Mucosa of gallbladder (tissue), 1 donor: ENCODE data around the gene THADA. TPM values are rescaled to one million over a fixed set of nuclear protein-coding genes. Genes with fewer than 3 reads are reported as not detected.

Experiments
- DNase-seq: peaks from one replicate; pipeline ENCODE4 v3.0.0-alpha.2; 2020; ENCODE audit warnings: low spot score
- total RNA-seq: library from RNA; stranded (reverse); gene quantifications from one replicate; pipeline ENCODE4 v1.2.1, GENCODE V29; 2021
- donor health status: DM: no; HTN: no; CAD: no.

Gene THADA
- total RNA-seq, 1 donor from 2014 or later, result 35.9 TPM

GRCh38 chr2:43495727-43496126, 100.1 kb downstream of the THADA start:
- no peak for DNase-seq

- DNase-seq, result no peak
Observed at GRCh38 chr2:43493954-43494353, 101.9 kb downstream of the THADA start.

- no peak for DNase-seq
Observed at GRCh38 chr2:43491065-43491639, 104.7 kb downstream of the THADA start.

- DNase-seq, result no peak
Observed at GRCh38 chr2:43490252-43490786, 105.5 kb downstream of the THADA start.

GRCh38 chr2:43488737-43489136, 107.1 kb downstream of the THADA start:
- DNase-seq, result no peak

GRCh38 chr2:43486603-43487002, 109.2 kb downstream of the THADA start:
- no peak for DNase-seq

- no peak for DNase-seq
Observed at GRCh38 chr2:43484323-43484930, 111.4 kb downstream of the THADA start.

- DNase-seq, result no peak
Observed at GRCh38 chr2:43482961-43483360, 112.9 kb downstream of the THADA start.

- no peak for DNase-seq
Observed at GRCh38 chr2:43481927-43482542, 113.8 kb downstream of the THADA start.

- DNase-seq, result no peak
Observed at GRCh38 chr2:43480874-43481273, 115.0 kb downstream of the THADA start.

GRCh38 chr2:43478412-43479086, 117.3 kb downstream of the THADA start:
- DNase-seq, result no peak

GRCh38 chr2:43475922-43476321, 119.9 kb downstream of the THADA start:
- DNase-seq, result no peak

- no peak for DNase-seq
Observed at GRCh38 chr2:43475137-43475846, 120.5 kb downstream of the THADA start.

- DNase-seq, result no peak
Observed at GRCh38 chr2:43474273-43474672, 121.6 kb downstream of the THADA start.

- DNase-seq, result no peak
Observed at GRCh38 chr2:43473767-43474166, 122.1 kb downstream of the THADA start.

GRCh38 chr2:43472527-43473194, 123.2 kb downstream of the THADA start:
- DNase-seq, result no peak

- DNase-seq, result no peak
Observed at GRCh38 chr2:43469713-43470112, 126.1 kb downstream of the THADA start.

GRCh38 chr2:43469094-43469493, 126.7 kb downstream of the THADA start:
- DNase-seq, result no peak

- no peak for DNase-seq
Observed at GRCh38 chr2:43467891-43468290, 127.9 kb downstream of the THADA start.

GRCh38 chr2:43465234-43465633, 130.6 kb downstream of the THADA start:
- DNase-seq, result no peak

- no peak for DNase-seq
Observed at GRCh38 chr2:43464590-43464989, 131.2 kb downstream of the THADA start.
